NT2/D1 (cell line): ENCODE data around the gene HCFC1.

ENCODE experiments used
- SUZ12 ChIP-seq: IDR thresholded peaks from 2 replicates; pipeline ENCODE4 v1.6.1; 2011; ENCODE audit not compliant: insufficient read length, insufficient read depth; ENCODE audit errors: extremely low read depth
- YY1 ChIP-seq: IDR thresholded peaks from 2 replicates; pipeline ENCODE4 v1.6.1; 2011; ENCODE audit not compliant: insufficient read length, insufficient read depth
- ZNF274 ChIP-seq: IDR thresholded peaks from 2 replicates; pipeline ENCODE4 v1.6.1; 2011; ENCODE audit warnings: mild to moderate bottlenecking, low read depth, low read length

DNA sequence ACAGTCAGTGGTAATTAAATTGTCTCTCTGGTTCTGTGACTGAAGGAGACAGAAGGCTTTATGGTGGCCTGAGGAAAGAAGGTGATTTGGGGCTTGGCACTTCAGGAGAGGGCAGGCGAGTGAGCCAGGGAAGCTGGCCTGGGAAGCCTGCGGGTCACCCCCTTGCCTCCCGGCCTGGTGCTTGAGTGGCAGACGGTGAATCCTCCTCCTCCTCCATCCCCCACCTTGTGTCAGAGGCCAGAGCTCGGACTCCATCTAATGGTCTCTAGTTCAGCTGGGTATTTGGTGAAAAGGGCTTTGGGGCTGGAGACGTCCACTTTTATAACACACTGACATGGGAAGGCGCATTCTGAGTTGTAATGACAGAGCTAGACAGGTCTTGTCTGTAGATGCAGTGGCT, 9.6 kb upstream of the HCFC1 start:
- TF ChIP-seq ZNF274 = no peak
- no peak for TF ChIP-seq YY1
- no peak for TF ChIP-seq SUZ12
